K562 (cell line): ENCODE results near the gene USP28. TPM values are rescaled to one million over a fixed set of nuclear protein-coding genes. Genes with fewer than 3 reads are reported as not detected.
"Not testable (repeated sequence)": the region's sequence is repeated elsewhere in the genome, so short reads cannot be mapped to it uniquely, and the experiment has no call there.

Source experiments
- ATAC-seq: fragments of 200-7000 bp; cut with Tn5 transposase; 3 replicates; pipeline ENCODE4 v1.9.1; 2020; ENCODE audit warnings: moderate library complexity
- BruUV-seq: library from RNA; stranded (reverse); fragments of 400-500 nt; replicated peaks from 2 replicates; lab custom pipeline; 2021; lab: Mats Ljungman, UMichigan
- CTCF ChIA-PET: fragments of 300-600 bp; formaldehyde crosslinking; extraction: SDS; loops from one replicate; lab custom pipeline; 2021; ENCODE audit warnings: low intra/inter-chr PET ratio; lab: Yijun Ruan, JAX
- POLR2A ChIA-PET: fragments of 300-600, 350-650 bp; sonication (Branson Sonifier 250); formaldehyde crosslinking; extraction: SDS; loops from one replicate; lab custom pipeline; 2021; ENCODE audit warnings: antibody characterized with exemption, inconsistent platforms; lab: Yijun Ruan, JAX
- DNase-seq, 4 experiments: peaks; one replicate each; pipeline versions ENCODE4 v3.0.0 to v3.0.0-alpha.2; 2011 to 2018; ENCODE audit warnings: low spot score in 3 of 4, mixed read lengths in 3 of 4; ENCODE audit errors: extremely low read depth in 1 of 4
- FAIRE-seq: peaks from 2 replicates; lab custom pipeline; 2011; peaks lifted over from hg19 to GRCh38; lab: Jason Lieb, UNC
- H2AFZ ChIP-seq: 2 replicates; pipeline ENCODE4 v1.6.0; 2011; ENCODE audit warnings: low read depth, low read length, control low read depth, inconsistent platforms
- H3K27ac ChIP-seq: fragments of 200-600 bp; 3 replicates; pipeline ENCODE4 v1.8.0; 2011; ENCODE audit warnings: low read depth, mild to moderate bottlenecking, control low read depth, inconsistent platforms, low read length, moderate library complexity, mixed read lengths; ENCODE audit errors: extremely low read depth
- H3K27me3 ChIP-seq, 2 experiments: fragments of 300-600 bp in 1 of 2; 2 replicates in 1 of 2; 3 replicates in 1 of 2; pipeline versions ENCODE4 v1.6.0 to v1.8.0; 2011; ENCODE audit warnings: inconsistent platforms in 2 of 2, low read length in 2 of 2, mild to moderate bottlenecking in 1 of 2, mixed read lengths in 1 of 2, moderate library complexity in 1 of 2; ENCODE audit not compliant: control insufficient read depth in 2 of 2, insufficient read depth in 2 of 2
- H3K36me3 ChIP-seq: fragments of 300-600 bp; 3 replicates; pipeline ENCODE4 v1.8.0; 2011; ENCODE audit warnings: mild to moderate bottlenecking, low read length, inconsistent platforms; ENCODE audit not compliant: control insufficient read depth, insufficient read depth
- H3K4me1 ChIP-seq, 2 experiments: fragments of 200-600 bp in 1 of 2; replicated peaks in 1 of 2; 2 replicates in 1 of 2; 3 replicates in 1 of 2; pipeline versions ENCODE4 v1.5.1 to v1.8.0; 2011; ENCODE audit warnings: inconsistent platforms in 2 of 2, low read length in 2 of 2, mild to moderate bottlenecking in 1 of 2, mixed read lengths in 1 of 2, moderate library complexity in 1 of 2; ENCODE audit not compliant: control insufficient read depth in 2 of 2, insufficient read depth in 2 of 2
- H3K4me2 ChIP-seq: 2 replicates; pipeline ENCODE4 v1.6.1; 2011; ENCODE audit warnings: low read length, control low read depth, inconsistent platforms, mixed read lengths; ENCODE audit not compliant: insufficient read depth
- H3K4me3 ChIP-seq: fragments of 200-600 bp; sonication (generic), shearing (Covaris generic); 2 replicates; pipeline ENCODE4 v1.5.1; 2016; ENCODE audit warnings: control low read depth, inconsistent platforms
- H3K79me2 ChIP-seq: fragments of 200-600 bp; 3 replicates; pipeline ENCODE4 v1.8.0; 2011; ENCODE audit warnings: low read length, inconsistent platforms; ENCODE audit not compliant: control insufficient read depth, insufficient read depth
- H3K9ac ChIP-seq, 2 experiments: 2 replicates each; pipeline versions ENCODE4 v1.6.0 to v1.6.1; 2011; ENCODE audit warnings: low read depth in 2 of 2, low read length in 2 of 2, control low read depth in 1 of 2, inconsistent platforms in 1 of 2, mild to moderate bottlenecking in 1 of 2, mixed read lengths in 1 of 2; ENCODE audit not compliant: insufficient read depth in 1 of 2
- H3K9me1 ChIP-seq: one replicate; pipeline ENCODE4 v1.6.0; 2011; ENCODE audit warnings: inconsistent platforms, mild to moderate bottlenecking, low read length, moderate library complexity; ENCODE audit not compliant: control insufficient read depth, insufficient read depth
- H3K9me3 ChIP-seq: replicated peaks from 2 replicates; pipeline ENCODE4 v1.5.1; 2011; ENCODE audit warnings: low read depth, low read length, inconsistent platforms; ENCODE audit not compliant: control insufficient read depth, insufficient read depth
- H4K20me1 ChIP-seq: replicated peaks from 2 replicates; pipeline ENCODE4 v1.6.1; 2011; ENCODE audit warnings: low read length, inconsistent platforms, mixed read lengths; ENCODE audit not compliant: control insufficient read depth, insufficient read depth
- DACH1 ChIP-seq: fragments of 450-650 bp; IDR thresholded peaks from 2 replicates; pipeline ENCODE4 v1.6.1; 2018; ENCODE audit not compliant: partially characterized antibody
- FUS ChIP-seq: fragments of 200-400 bp; formaldehyde crosslinking; optimal IDR thresholded peaks from 2 replicates; pipeline ENCODE3; 2017; ENCODE audit warnings: low read depth, low read length
- MBD1 ChIP-seq: fragments of 250-450 bp; sonication (Bioruptor Pico); IDR thresholded peaks from 2 replicates; pipeline ENCODE4 v1.8.0; 2022; ENCODE audit warnings: inconsistent platforms
- NFYB ChIP-seq: IDR thresholded peaks from 2 replicates; pipeline ENCODE4 v1.6.1; 2011; ENCODE audit warnings: mild to moderate bottlenecking, moderate library complexity; ENCODE audit not compliant: insufficient read length; ENCODE audit errors: extremely low read depth
- SRSF3 ChIP-seq: fragments of 200-400 bp; formaldehyde crosslinking; IDR thresholded peaks from 2 replicates; pipeline ENCODE4 v1.6.1; 2016; ENCODE audit warnings: mild to moderate bottlenecking, low read length, moderate library complexity; ENCODE audit not compliant: insufficient read depth
- TCF3 ChIP-seq: sonication (generic); formaldehyde crosslinking; IDR thresholded peaks from 2 replicates; pipeline ENCODE4 v1.4.0; 2020; ENCODE audit warnings: mild to moderate bottlenecking, missing genetic modification reagents
- ZFPM2 ChIP-seq: fragments of 250-450 bp; sonication (Bioruptor Pico); IDR thresholded peaks from 2 replicates; pipeline ENCODE4 v1.5.1; 2022; ENCODE audit warnings: mild to moderate bottlenecking
- WGBS: fragments of 100-300 bp; shearing (Covaris generic); methylation state at CpG from one replicate; pipeline ENCODE4 v1.1.6; 2016; ENCODE audit warnings: low coverage, mixed read lengths; ENCODE audit not compliant: insufficient coverage; ENCODE audit errors: missing lambda C conversion rate; 5-methylcytosine and 5-hydroxymethylcytosine counted together
- in situ Hi-C: fragments of 300-500 bp; cut with MboI; formaldehyde crosslinking; loops from 4 replicates; pipeline ENCODE4 v1.15.0; 2018; ENCODE audit warnings: inconsistent platforms, mixed read lengths
- intact Hi-C: fragments of 100-400 bp; cut with micrococcal nuclease; formaldehyde crosslinking; loops from 2 replicates; pipeline ENCODE4 v1.14.2; 2022
- polyA plus RNA-seq, 8 experiments: library from polyadenylated mRNA; depleted of rRNA in 4 of 8; stranded (reverse) in 5 of 8; unstranded in 3 of 8; fragments of >200 nt; fragmentation: Nextera tagmentation in 2 of 8; fragmentation: Illumina TruSeq in 1 of 8; extraction: Ambion mirVana in 2 of 8; extraction: Trizol in 1 of 8; gene quantifications; 2 replicates each; pipeline versions ENCODE4 v1.2.1 to v1.2.3, GENCODE V29; 2011 to 2014; ENCODE audit warnings: inconsistent platforms in 1 of 8, missing spikeins in 1 of 8
- total RNA-seq, 7 experiments: library from RNA; depleted of rRNA in 6 of 7; stranded (reverse); fragments of >200 nt in 6 of 7; fragmentation: Illumina TruSeq in 2 of 7; extraction: Trizol in 2 of 7; gene quantifications; 2 replicates each; pipeline versions ENCODE4 v1.2.1 to v1.2.3, GENCODE V29; 2011 to 2021; ENCODE audit warnings: low replicate concordance in 1 of 7
- TF ChIP-seq, protein P1 (sequence below): fragments of 150-350 bp; conservative IDR thresholded peaks from 2 replicates; pipeline ENCODE4 v1.6.1; 2014; ENCODE audit warnings: low read length
- TF ChIP-seq, protein P2 (sequence below), 2 experiments: IDR thresholded peaks; 2 replicates each; pipeline ENCODE4 v1.6.1; 2012; ENCODE audit warnings: improper control_type of control experiment in 2 of 2, low read depth in 2 of 2, low read length in 2 of 2, borderline replicate concordance in 1 of 2

Gene USP28
- total and polyA plus RNA-seq, 9 of the 15 experiments (the other 6 are each of a cell fraction or from before 2014, with no cell fraction given), result 3.7 to 42.7 (median 20.3) TPM

DNA sequence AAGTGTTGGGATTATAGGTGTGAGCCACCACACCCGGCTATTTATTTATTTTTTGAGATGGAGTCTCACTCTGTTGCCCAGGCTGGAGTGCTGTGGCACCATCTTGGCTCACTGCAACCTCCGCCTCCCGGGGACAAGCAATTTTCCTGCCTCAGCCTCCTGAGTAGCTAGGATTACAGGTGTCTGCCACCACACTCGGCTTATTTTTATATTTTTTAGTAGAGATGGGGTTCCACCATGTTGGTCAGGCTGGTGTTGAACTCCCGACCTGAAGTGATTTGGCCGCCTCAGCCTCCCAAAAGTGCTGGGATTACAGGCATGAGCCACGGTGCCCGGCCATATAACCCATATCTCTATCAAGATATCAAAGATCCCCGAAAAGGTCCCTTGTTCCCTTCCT, 36.1 kb upstream of the USP28 start:
- H2AFZ ChIP-seq, H3K9ac ChIP-seq, H3K79me2 ChIP-seq, CTCF ChIA-PET, H3K27ac ChIP-seq, H3K9me1 ChIP-seq, H3K9me3 ChIP-seq, H3K4me1 ChIP-seq, H3K4me2 ChIP-seq, intact Hi-C loops, BruUV-seq, FAIRE-seq, in situ Hi-C loops, H3K4me3 ChIP-seq, ATAC-seq, DNase-seq, H3K36me3 ChIP-seq, H4K20me1 ChIP-seq, POLR2A ChIA-PET: not testable (repeated sequence)
- 2% methylated on average over 9 of the region's 9 CpGs for WGBS
- peaks cover 29 to 37% of the 10 kb centered on the region in 2 experiments for H3K27me3 ChIP-seq

DNA sequence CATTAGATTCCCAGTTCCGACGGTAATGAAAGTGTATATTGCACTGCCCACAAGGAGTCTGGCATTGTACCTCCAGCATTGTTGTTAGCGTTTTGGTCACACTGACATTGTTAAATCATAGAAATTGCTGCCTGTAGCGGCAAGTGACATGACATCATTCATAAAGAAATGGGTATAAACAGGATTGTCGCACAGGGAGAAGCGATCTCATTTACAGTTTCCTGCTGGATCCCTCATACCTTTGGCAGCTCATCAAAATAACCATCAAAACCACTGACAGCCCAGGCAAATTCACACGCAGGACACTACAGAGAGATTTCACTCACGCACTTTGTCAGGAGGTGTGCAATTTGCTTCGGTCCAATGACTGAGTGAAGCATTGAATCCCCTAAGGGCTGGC, 32.7 kb upstream of the USP28 start:
- intact Hi-C loops (no loop called here), in situ Hi-C loops (no loop called here)
- FAIRE-seq (no peak), ATAC-seq (no peak), DNase-seq (no peak)
- no peaks in the 10 kb centered on the region for H3K79me2 ChIP-seq
- no peak overlapping the region for H3K9ac ChIP-seq
- 0% methylated on average over 9 of the region's 9 CpGs for WGBS
- H4K20me1 ChIP-seq, result no peaks in the 10 kb centered on the region
- no peaks in the 10 kb centered on the region for H3K9me3 ChIP-seq
- H3K4me2 ChIP-seq, result no peak overlapping the region
- ChIA-PET CTCF (no interaction called here), POLR2A (interaction anchor here (1.0 kb wide), 1 partner anchor 12 kb away, joined by 3 read pairs; no protein-coding TSS in a partner anchor)
- no TSS peak for BruUV-seq
- H3K4me3 ChIP-seq, result no peak overlapping the region
- H3K4me1 ChIP-seq, result no peaks in the 10 kb centered on the region; a peak in 1 of 5 replicates
- H3K27ac ChIP-seq, result no peak overlapping the region
- peaks cover 33 to 40% of the 10 kb centered on the region in 2 experiments for H3K27me3 ChIP-seq
- no peaks in the 10 kb centered on the region for H3K9me1 ChIP-seq
- no peaks in the 10 kb centered on the region for H3K36me3 ChIP-seq
- no peak overlapping the region for H2AFZ ChIP-seq
- TF ChIP-seq MBD1 (CRISPR knock-in tag) (no peak), ZFPM2 (CRISPR knock-in tag) (no peak), NFYB (no peak), TCF3 (no peak), DACH1 (no peak), SRSF3 (no peak), FUS (no peak)
- TF ChIP-seq, protein P1, sequence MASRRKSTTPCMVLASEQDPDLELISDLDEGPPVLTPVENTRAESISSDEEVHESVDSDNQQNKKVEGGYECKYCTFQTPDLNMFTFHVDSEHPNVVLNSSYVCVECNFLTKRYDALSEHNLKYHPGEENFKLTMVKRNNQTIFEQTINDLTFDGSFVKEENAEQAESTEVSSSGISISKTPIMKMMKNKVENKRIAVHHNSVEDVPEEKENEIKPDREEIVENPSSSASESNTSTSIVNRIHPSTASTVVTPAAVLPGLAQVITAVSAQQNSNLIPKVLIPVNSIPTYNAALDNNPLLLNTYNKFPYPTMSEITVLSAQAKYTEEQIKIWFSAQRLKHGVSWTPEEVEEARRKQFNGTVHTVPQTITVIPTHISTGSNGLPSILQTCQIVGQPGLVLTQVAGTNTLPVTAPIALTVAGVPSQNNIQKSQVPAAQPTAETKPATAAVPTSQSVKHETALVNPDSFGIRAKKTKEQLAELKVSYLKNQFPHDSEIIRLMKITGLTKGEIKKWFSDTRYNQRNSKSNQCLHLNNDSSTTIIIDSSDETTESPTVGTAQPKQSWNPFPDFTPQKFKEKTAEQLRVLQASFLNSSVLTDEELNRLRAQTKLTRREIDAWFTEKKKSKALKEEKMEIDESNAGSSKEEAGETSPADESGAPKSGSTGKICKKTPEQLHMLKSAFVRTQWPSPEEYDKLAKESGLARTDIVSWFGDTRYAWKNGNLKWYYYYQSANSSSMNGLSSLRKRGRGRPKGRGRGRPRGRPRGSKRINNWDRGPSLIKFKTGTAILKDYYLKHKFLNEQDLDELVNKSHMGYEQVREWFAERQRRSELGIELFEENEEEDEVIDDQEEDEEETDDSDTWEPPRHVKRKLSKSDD, result no peak
- TF ChIP-seq, protein P2, sequence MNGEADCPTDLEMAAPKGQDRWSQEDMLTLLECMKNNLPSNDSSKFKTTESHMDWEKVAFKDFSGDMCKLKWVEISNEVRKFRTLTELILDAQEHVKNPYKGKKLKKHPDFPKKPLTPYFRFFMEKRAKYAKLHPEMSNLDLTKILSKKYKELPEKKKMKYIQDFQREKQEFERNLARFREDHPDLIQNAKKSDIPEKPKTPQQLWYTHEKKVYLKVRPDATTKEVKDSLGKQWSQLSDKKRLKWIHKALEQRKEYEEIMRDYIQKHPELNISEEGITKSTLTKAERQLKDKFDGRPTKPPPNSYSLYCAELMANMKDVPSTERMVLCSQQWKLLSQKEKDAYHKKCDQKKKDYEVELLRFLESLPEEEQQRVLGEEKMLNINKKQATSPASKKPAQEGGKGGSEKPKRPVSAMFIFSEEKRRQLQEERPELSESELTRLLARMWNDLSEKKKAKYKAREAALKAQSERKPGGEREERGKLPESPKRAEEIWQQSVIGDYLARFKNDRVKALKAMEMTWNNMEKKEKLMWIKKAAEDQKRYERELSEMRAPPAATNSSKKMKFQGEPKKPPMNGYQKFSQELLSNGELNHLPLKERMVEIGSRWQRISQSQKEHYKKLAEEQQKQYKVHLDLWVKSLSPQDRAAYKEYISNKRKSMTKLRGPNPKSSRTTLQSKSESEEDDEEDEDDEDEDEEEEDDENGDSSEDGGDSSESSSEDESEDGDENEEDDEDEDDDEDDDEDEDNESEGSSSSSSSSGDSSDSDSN (IDR thresholded peaks at IDR 0.05; ENCODE audit: borderline replicate concordance in 1 of 2, low read depth in 2 of 2, low read length in 2 of 2), result no peak
